IPS-18a (cell line): ENCODE measurements around the gene DAP.
"Not testable (repeated sequence)": the region's sequence is repeated elsewhere in the genome, so short reads cannot be mapped to it uniquely, and the experiment has no call there.

Experiments
- H3K27ac ChIP-seq: one replicate; pipeline ENCODE4 v1.5.1; 2013; ENCODE audit warnings: low read length
- H3K27me3 ChIP-seq: one replicate; pipeline ENCODE4 v1.6.1; 2013; ENCODE audit warnings: mild to moderate bottlenecking, low read length; ENCODE audit not compliant: control insufficient read depth, insufficient read depth
- H3K36me3 ChIP-seq: one replicate; pipeline ENCODE4 v1.6.1; 2013; ENCODE audit warnings: low read depth, low read length; ENCODE audit not compliant: control insufficient read depth
- H3K4me1 ChIP-seq: one replicate; pipeline ENCODE4 v1.6.1; 2013; ENCODE audit warnings: low read depth, low read length; ENCODE audit not compliant: control insufficient read depth
- H3K4me3 ChIP-seq: one replicate; pipeline ENCODE4 v1.5.1; 2013; ENCODE audit warnings: low read length
- H3K9ac ChIP-seq: one replicate; pipeline ENCODE4 v1.6.1; 2013; ENCODE audit warnings: mild to moderate bottlenecking, low read length, moderate library complexity
- H3K9me3 ChIP-seq: one replicate; pipeline ENCODE4 v1.6.1; 2013; ENCODE audit warnings: low read depth, low read length; ENCODE audit not compliant: control insufficient read depth

Gene DAP

DNA sequence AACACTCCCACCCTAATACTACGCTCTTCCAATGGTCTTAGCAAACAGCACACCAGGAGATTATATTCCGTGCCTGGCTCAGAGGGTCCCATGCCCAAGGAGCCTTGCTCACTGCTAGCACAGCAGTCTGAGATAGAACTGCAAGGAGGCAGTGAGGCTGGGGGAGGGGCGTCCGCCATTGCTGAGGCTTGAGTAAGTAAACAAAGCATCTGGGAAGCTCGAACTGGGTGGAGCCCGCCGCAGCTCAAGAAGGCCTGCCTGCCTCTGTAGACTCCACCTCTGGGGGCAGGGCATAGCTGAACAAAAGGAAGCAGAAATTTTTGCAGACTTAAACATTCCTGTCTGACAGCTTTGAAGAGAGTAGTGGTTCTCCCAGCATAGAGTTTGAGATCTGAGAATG is 19.2 kb upstream of the DAP start:
- not testable (repeated sequence) for H3K9ac ChIP-seq, H3K9me3 ChIP-seq, H3K27ac ChIP-seq, H3K4me3 ChIP-seq, H3K4me1 ChIP-seq, H3K36me3 ChIP-seq, H3K27me3 ChIP-seq

DNA sequence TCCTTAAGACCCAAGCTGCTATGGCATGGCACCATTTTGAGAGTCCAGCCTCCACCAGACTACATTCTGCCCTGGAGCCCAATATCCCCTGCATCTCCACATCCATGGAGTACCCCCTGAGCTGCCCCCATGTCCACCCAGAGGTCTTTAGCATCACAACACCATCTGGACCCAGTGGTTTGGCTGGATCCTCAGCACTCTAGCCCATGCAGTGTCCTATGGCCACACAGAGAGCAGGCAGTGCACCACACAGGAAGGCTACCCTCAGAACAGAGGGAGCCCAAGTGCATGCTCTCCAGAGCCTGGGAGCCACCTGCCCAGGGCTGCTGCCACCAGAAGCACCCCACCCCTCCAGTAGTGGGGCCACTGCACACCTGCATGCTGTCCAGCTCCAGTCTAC is 18.6 kb upstream of the DAP start:
- no peaks in the 10 kb centered on the region for H3K36me3 ChIP-seq
- H3K27me3 ChIP-seq: no peaks in the 10 kb centered on the region
- no peak overlapping the region for H3K9ac ChIP-seq
- H3K27ac ChIP-seq: no peak overlapping the region
- no peaks in the 10 kb centered on the region for H3K9me3 ChIP-seq
- no peak overlapping the region for H3K4me3 ChIP-seq
- no peaks in the 10 kb centered on the region for H3K4me1 ChIP-seq

DNA sequence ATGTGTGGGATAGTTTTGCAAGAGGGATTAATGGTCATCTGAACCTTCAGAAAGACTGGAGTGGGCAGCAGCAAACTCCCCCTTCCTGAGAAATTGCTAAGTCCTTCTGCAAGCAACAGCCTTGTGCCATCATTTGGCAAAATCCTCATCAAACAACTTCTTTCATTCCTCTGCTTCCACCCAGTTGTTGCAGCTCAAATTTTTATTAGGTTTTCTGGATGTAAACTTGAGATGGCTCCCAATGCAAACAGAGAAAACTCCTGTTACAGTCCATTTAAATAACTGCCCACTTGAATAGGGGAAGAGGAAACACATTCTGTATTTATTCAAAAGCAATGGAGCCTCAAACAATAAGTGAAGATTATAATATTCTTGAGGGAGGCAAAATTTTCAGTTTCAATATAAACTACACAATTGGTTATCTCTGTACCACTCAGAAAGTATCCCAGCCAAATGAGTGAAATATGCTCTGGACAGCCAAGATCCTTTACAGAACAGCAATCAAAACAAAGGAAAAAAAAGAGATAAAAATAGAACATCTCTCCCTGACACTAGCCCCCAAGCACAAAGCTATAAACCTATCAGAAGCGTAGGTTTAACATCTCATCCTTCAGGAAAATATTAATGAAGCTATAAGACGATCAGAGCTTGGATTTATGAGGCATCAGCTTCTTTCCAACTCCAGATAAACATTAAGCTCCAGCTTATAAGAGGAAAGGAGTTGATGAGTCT is 17.3 kb upstream of the DAP start:
- no peaks in the 10 kb centered on the region for H3K4me1 ChIP-seq
- no peaks in the 10 kb centered on the region for H3K27me3 ChIP-seq
- H3K36me3 ChIP-seq: no peaks in the 10 kb centered on the region
- H3K9ac ChIP-seq: no peak overlapping the region
- no peaks in the 10 kb centered on the region for H3K9me3 ChIP-seq
- no peak overlapping the region for H3K4me3 ChIP-seq
- H3K27ac ChIP-seq: no peak overlapping the region

DNA sequence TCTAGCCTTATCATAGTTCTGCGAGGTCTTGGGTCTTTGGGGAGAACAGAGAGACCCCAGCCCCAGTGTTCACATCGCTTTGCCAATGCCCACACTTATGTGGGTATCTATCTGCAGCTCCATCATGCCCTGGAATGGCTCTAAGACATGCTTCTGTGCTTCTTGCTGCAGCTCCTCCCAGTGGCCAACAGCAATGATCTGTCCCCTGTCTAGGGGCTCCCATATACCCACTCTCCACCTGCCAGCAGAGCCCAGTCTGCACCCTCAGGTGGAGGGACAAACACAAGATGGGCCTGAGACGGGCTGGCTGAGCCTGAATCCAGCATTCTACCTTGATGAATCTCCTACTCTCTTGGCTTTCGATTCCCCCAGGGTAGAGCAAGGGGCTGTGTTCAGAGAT is 14.6 kb upstream of the DAP start:
- H3K27me3 ChIP-seq: no peaks in the 10 kb centered on the region
- H3K27ac ChIP-seq: no peak overlapping the region
- no peaks in the 10 kb centered on the region for H3K4me1 ChIP-seq
- H3K4me3 ChIP-seq: no peak overlapping the region
- H3K36me3 ChIP-seq: no peaks in the 10 kb centered on the region
- no peaks in the 10 kb centered on the region for H3K9me3 ChIP-seq
- H3K9ac ChIP-seq: no peak overlapping the region

DNA sequence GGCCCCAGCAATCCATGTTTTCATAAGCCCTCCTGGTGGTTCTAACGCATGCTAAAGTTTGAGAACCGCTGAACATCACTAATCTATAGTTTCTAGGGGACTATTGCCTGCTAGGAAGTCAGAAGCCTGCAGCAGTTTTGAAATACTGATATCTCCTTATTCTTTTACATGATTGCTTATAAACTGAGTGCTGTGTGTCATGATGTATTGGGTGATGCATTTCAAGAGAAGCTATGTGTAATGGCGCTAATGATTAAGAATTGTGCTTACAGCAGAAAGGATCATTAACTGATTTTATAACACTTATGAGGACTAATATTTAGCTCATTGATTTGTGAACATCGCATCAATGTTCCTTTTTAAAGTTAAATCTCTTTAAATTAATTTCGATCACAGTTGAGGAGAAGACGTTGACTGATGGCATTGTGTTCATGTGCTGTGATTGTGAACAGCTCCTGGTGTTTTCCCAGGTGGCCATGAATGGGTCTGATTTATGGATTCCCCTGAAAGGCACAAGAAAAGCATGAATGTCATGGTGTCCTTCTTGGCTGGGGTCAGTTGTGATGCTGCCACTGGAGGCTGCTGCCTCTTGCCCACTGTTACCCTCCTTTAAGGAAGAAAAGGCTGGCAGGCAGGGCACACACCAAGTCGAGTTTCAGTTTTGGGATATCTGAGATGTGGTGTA is 12.0 kb upstream of the DAP start:
- no peaks in the 10 kb centered on the region for H3K9me3 ChIP-seq
- no peaks in the 10 kb centered on the region for H3K4me1 ChIP-seq
- H3K36me3 ChIP-seq: no peaks in the 10 kb centered on the region
- no peak overlapping the region for H3K27ac ChIP-seq
- H3K27me3 ChIP-seq: no peaks in the 10 kb centered on the region
- no peak overlapping the region for H3K4me3 ChIP-seq
- H3K9ac ChIP-seq: no peak overlapping the region

DNA sequence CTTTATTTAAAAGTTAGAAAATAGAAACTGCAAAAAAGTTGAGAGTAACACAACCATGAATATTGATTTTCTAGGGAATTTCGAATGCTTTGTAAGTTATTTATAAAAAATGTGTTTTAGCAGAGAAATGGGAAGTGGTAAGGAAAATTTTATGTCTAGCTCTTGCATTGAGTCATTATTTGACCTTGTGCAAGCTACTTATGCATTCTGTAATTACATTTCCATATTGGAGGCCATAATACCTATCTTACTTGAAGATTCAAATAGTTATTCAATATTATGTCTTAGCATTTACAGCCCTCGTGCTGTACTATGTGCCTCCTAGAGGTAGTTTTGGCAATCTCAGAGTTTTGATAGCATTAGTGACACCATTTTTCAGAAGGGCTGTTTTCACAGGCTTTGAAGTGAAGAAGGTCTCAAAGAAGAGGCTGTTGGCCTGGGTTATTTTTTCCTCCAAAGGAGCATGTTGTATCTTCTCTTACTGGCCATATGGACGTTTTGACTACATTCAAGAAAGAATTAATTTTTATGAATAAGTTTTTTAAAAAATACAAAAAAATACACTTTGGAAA is 7.4 kb upstream of the DAP start:
- H3K4me1 ChIP-seq: no peaks in the 10 kb centered on the region
- H3K9ac ChIP-seq: no peak overlapping the region
- H3K36me3 ChIP-seq: no peaks in the 10 kb centered on the region
- no peaks in the 10 kb centered on the region for H3K9me3 ChIP-seq
- H3K27ac ChIP-seq: no peak overlapping the region
- H3K27me3 ChIP-seq: peaks cover 6% of the 10 kb centered on the region
- H3K4me3 ChIP-seq: no peak overlapping the region

DNA sequence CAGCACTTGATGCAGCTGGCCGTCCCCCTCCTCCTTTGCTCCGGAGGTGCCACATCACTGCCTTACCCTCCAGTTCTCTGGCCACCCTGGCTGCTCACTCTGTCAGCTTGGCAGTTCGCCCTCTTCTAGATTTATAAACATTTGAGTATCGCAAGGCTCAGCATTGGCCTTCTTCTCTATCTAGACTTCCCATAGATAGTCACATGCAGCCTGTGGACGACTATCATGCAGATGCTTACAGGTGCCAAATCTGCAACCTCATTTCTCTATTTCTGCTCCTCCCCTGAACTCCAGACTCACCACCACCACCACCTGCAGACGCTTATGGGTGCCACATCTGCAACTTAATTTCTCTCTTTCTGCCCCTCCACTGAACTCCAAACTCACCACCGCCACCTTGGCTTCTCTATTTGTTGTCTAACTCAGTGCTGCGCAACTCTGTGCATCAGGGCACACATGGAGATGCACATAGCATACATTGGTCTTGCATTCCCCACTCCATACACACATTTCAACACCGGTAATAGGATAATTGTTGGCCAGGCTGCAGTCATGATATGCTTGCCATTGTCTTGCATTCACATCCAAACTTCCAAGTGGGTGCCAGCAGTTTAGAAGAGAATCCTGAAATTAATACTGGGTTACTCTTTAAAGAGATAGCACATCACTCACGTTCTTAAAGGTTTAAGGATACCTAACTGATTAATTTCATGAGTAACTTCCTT is 1.9 kb upstream of the DAP start:
- Histone ChIP-seq H3K9me3 (no peaks in the 10 kb centered on the region), H3K9ac (no peak overlapping the region), H3K4me1 (peaks cover 14% of the 10 kb centered on the region), H3K36me3 (no peaks in the 10 kb centered on the region), H3K27me3 (peaks cover 32% of the 10 kb centered on the region), H3K27ac (no peak overlapping the region), H3K4me3 (no peak overlapping the region)

DNA sequence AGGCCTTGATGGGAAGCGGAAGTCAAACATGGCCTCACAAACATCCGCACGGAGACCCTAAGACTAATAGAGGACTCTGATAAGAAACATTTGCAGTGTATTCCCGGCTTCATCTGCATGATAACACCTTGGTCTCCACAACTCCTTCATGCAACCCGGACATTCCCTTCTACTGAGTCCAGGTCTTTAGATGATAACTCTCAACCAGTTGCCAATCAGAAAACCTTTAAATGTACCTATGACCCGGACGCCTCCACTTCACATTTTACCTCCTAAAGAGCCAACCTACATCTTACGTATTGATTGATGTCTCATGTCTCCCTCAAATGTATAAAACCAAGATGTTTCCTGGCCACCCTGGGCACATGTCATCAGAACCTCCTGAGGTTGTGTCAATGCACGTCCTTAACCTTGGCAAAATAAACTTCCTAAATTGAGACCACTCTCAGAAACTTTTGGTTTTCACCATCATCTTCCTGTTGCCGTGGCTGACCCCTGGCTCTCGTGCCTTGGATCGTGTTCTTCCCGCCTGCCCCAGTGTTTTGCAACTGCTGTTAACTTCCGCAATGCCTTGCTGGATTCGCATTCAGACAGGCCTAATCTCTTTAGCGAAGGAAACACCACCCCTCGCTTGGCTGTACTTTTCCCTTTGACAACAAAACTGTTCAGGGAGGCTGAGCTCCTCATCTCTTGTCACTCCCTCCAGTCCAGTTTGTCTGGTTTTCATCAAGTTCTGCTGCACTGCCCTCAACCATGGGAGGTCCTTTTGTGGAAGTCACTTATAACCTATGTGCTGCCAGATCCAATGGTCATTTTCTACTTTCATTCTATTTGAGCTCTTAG is 1.1 kb upstream of the DAP start:
- Histone ChIP-seq H3K9ac (peak overlapping the region; percentile 79), H3K4me1 (peaks cover 14% of the 10 kb centered on the region), H3K9me3 (no peaks in the 10 kb centered on the region), H3K4me3 (peak overlapping the region; percentile 78), H3K36me3 (no peaks in the 10 kb centered on the region), H3K27ac (peak overlapping the region; percentile 56), H3K27me3 (peaks cover 32% of the 10 kb centered on the region)

DNA sequence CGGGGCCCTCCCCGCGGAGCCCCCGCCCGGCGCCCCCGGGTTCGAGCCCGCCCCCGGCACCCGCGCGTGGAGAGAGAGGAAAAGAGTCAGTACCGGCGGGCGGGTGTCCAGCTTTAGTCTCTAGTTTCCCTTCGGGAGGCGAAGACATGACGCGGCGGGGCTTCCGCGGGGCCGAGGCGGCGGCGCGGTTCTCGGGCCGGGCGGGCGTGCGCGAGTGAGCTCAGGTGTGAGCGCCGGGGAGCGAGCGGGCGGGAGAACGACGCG is 181 bp downstream of the DAP start:
- H3K9me3 ChIP-seq: no peaks in the 10 kb centered on the region
- peak overlapping the region; percentile 79 for H3K4me3 ChIP-seq
- H3K4me1 ChIP-seq: peaks cover 14% of the 10 kb centered on the region
- peaks cover 32% of the 10 kb centered on the region for H3K27me3 ChIP-seq
- H3K36me3 ChIP-seq: no peaks in the 10 kb centered on the region
- peak overlapping the region; percentile 63 for H3K9ac ChIP-seq
- H3K27ac ChIP-seq: no peak overlapping the region

DNA sequence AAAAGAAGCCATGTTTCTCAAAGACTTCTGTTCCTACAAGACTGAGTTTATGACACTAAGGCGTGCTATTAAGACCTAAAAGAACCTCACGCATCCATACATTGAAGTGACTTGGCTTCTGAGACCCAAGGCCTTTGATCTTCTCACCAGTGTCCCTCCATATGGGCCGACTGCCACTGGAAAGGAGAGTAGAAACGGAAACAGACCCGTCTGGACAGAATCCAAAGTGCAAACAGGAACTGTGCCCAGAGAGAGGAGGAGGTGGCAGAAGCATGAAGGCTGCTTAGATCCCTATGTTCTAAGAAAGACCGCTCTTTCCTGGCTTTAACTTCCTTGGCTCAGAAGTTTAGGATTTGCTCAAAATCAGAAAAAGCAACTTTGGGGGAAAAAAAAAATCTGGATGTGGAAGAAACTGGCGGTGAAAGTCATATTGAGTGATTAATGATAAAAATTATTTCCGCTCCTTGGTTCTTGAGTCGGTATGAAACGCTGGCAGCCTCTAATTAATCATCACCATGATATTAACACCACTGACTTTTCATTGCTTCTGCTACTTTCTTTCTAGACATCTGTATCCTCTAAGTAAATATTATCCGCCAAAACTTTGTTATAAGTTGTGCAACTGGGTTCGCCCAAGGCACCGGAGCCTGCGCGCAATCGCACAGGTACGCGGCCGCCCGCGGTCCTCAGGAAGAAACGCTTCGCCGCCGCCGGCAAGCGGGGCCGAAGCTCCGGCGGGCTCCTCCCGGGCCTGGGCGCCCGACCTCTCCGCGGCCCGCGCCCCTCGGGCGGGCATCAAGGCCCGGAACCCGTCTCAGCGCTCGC is 726 bp downstream of the DAP start:
- H3K4me3 ChIP-seq: peak overlapping the region; percentile 79
- H3K4me1 ChIP-seq: peaks cover 14% of the 10 kb centered on the region
- H3K27ac ChIP-seq: no peak overlapping the region

More for the DNA sequence above, 726 bp downstream of the DAP start:
- peak overlapping the region; percentile 63 for H3K9ac ChIP-seq
- no peaks in the 10 kb centered on the region for H3K36me3 ChIP-seq
- peaks cover 32% of the 10 kb centered on the region for H3K27me3 ChIP-seq
- no peaks in the 10 kb centered on the region for H3K9me3 ChIP-seq
